HT-29 (cell line): ENCODE data around the gene FIZ1. TPM values are rescaled to one million over a fixed set of nuclear protein-coding genes. Genes with fewer than 3 reads are reported as not detected.
A peak's percentile ranks its signal among the peaks of the same experiment; 100 is the strongest.
"Not testable (repeated sequence)": the region's sequence is repeated elsewhere in the genome, so short reads cannot be mapped to it uniquely, and the experiment has no call there.

Experiments used
- DNase-seq: peaks from one replicate; pipeline ENCODE4 v3.0.0-alpha.2; 2015; ENCODE audit warnings: low spot score
- total RNA-seq: library from RNA; depleted of rRNA; stranded (reverse); fragments of >200 nt; shearing (Covaris generic); gene quantifications from 2 replicates; pipeline ENCODE4 v1.2.3, GENCODE V29; 2014

FIZ1 gene
- total RNA-seq, 1 experiment from 2014 or later: 19.2 TPM

DNA sequence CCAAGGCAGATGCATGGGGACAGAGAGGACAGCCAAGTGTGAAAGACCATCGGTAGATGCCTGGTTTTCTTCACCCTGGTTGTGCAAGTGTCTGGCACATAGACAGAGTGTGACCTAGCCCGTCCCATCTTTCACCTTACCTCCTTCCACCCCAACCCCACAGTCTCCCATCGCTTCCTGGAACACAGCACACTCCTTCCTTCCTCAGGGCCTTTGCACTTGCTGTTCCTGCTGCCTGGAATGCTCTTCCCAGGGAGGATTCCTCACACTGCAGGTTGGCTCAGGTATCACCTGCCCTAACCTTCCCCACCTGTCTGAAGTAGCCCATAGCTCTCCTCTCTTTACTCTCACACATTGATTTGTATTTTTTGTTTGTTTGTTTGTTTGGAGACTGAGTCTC lies 3.0 kb downstream of the FIZ1 start:
- DNase-seq: no peak

DNA sequence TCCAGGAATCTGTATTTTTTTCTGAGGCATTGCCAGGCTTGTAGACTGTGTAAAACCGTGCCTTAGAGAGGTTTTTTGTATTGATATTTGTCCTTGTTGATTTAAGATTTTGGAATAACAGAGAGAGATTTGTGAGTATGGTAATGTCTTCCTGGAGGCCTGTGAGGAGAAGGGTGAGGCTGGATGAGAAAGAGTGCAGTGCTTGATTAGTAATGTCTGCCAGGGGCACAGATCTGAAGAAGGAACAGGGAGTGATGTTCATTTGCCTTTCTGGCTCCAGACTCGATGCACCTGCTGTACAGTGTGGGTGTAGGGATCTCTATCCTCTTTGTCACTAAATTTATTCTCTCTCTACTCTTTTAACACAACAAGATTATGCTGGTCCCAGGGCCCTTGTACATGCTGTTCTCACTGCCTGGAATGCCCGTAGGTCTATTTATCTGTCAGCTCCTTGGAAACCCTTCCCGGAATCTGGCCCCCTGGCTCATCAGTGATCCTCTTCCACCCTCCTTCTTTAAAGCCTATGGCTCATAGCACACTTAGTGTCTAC lies 4.2 kb downstream of the FIZ1 start:
- DNase-seq: no peak

DNA sequence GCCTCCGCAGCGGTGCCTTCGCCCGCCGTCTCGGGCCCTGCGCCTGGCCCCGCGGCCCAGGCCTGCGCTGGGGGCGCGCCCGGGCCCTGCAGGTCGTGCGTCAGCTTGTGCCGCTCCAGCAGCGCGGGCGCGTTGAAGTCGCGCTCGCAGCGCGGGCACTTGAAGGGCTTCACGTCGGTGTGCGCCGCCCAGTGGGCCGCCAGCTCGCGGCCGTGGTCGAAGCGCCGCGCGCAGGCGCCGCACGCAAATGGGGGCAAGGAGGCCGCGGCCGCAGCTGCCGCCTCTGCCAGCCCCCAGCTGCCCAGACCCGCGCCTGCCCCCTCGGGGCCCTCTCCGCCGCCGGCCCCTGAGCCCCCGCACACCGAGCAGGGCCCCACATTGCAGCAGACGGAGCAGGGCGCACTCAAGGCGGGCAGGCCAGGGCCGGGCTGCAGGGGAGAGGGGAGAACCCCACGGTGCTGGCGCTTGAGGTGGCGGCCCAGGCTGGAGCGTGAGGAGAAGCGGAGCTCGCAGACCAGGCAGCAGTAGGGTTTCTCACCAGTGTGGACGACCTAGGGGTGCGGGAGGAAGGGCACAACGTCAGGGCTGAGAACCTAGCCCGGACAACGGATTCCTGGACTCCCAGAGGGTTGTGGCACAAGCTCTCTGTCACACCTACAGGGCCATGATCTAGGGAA lies 6.1 kb downstream of the FIZ1 start:
- no peak for DNase-seq

DNA sequence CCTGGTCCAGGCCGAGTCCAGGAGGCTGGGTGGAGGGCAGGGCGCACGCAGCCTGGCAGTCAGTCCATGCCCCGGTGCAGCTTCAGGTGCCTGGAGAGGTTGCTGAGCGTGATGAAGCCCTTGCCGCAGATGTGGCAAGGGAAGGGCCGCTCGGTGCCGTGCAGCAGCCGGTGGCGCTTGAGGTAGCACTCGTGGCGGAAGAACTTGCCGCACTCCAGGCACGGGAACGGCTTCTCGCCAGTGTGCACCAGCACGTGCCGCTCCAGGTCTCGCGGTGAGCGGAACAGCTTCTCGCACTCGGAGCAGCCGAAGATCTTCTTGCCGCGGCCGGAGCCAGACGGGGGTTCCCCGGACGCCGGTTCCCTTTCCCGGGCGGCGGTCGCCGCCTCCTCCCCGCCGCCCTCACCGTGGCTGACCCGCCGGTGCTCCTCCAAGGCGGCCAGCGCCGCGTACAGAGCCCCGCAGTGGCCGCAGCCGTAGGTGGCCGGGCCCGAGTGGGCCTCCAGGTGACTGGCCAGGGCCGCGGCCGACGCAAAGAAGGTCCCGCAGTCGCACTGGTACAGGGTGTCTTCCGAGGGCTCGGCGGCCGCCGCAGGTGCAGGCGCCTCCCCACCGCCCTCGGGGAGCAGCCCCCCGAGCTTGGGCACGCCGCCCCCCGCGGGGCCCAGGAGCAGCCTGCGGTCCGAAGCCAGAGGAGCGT lies 6.8 kb downstream of the FIZ1 start:
- DNase-seq: no peak

DNA sequence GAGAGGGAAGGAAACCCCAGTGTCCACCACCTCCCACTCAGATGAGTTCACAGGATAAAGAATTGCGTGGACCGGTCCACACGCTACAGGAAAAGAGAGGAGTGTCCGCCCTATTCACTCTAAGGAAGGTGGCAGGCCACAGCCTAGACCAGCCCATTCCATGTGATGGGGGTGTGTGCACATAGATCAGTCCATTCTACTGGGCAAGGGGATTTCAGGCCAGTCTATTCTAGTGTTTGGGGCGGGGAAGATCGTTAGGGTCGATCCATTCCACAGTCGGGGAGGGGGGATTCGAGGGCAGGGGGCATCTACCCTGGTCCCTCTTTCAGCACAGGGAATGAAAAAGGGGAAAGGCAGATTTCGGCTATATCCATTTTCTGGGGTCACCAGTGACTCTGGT lies 7.8 kb downstream of the FIZ1 start:
- peak; percentile 66 for DNase-seq

DNA sequence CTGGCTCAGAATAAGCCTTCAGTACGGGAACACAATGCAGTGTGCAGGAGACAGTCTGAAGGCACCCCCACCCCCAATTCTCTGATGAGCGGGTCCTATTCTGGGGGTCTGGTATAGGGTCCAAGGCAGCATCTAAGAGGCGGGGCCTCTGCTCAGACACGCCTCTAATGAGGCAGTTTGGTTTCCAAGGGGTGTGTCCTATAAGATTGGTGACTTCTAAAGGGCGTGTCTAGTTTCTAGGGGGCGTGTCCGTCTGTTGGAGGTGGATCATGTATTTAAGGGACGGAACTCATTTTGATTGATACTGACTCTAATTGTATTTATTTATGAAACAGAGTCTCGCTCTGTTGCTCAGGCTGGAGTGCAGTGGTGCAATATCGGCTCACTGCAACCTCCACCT lies 8.7 kb downstream of the FIZ1 start:
- peak; percentile 64 for DNase-seq

DNA sequence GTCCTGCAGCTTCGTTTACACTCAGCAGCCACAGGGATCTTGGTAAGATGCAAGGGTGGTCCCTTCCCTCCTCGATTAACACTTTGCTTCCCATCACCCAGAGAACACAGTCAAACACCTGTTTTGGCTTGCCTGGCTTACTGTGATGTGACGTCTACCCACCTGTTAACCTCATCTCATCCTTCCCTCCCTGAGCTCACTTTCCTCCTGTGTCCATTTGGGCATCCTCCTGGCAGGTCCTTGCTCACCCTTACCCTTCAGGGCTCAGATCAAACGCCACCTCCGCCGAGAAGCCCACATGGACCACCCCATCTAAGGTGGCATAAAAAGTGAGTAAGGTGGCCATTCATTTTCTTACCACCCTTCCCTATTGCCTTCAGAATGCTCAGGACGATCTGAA lies 9.2 kb downstream of the FIZ1 start:
- DNase-seq: no peak

DNA sequence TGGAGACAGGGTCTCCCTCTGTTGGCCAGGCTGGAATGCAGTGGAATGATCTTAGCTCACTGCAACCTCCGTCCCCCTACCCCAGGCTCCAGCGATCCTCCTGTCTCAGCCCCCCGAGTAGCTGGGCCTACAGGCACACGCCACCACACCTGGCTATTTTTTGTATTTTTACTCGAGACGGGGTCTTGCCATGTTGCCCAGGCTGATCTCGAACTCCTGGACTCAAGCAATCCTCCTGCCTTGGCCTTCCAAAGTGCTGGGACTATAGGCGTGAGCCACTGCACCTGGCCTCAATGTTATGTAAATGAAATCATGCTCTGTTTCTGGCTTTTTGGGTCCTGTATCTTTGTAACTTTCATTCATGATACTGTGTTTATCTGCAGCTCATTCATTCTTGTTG lies 10.6 kb downstream of the FIZ1 start:
- DNase-seq: no peak

DNA sequence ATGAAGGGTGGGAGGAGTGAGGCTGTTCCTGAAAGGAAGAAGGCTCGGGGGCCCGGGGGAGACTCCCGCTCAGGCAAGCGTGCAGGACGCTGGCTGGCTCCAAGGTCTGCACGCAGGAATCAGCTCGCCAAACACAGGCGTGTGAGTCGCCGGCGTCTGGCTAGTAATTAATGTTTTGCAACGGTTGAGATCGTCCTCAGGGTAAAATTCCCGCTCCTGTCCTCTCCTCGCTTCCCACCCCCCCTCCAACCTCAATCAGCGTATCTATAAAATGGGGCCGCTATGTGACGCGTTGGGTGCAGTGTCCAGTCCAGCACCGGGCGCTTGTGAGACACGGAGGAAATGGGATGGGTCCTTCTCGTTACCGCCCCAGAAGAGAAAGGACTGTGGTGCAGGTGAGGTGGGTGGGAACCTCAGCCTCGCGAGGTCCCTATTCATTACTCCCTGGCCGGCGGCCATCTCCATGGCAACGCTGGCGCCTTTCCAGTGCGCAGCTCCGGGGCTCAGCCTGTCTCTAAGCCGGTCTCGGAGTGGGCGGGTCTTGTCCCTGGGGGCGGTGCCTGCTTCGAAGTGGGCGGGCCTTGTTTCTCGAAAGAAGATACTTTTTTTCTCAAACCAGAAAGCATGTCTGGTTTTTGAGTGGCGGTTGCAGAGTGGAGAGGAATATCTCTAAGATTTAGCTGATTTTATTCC lies 12.2 kb downstream of the FIZ1 start:
- DNase-seq: peak; percentile 100

DNA sequence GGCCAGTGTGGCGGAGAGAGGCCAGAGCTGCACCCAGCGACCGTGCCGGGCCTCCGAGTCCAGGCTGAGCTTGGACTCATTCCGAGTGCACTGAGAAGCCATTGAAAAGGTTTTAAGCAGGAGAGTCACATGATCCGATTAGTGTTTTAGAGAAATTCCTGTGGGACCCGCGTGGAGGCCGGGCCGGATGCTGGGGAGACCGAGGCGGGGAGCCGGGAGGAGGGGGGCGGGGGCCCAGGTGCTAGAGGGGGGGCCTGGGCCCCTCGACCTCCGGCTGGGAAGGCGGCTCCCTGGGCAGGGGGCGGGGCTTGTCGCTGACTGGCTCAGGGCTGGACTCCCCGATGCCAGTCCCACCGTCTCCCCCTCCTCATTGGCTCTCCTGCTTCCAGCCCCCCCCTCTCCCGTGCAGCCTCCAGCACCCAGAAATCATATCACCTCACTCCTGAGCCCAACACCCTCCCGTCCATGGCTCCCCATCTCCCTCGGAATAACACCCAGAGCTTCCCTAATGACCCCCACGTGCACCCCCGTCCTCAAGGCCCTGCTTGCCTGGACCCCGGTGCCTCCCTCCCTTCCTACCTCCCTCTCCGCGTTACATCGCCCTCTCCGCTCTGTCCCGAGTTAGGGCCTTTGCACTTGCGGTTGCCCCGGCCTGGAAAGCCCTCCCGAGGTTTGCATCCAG lies 13.5 kb downstream of the FIZ1 start:
- peak; percentile 32 for DNase-seq

DNA sequence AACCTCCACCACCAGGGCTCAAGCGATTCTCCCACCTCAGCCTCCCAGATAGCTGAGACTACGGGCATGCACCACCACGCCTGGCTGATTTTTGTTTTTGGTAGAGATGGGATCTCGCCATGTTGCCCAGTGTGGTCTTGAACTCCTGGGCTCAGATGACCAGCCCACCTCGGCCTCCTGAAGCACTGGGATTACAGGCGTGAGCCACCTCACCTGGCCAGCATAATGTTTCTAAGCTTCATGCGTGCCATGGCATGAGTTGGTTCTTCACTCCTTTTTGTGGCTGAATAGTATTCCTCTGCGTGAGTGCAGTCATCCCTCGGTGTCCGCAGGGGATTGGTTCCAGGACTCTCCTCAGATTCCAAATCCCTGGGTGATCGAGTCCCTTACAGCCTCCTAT lies 14.4 kb downstream of the FIZ1 start:
- DNase-seq: no peak

DNA sequence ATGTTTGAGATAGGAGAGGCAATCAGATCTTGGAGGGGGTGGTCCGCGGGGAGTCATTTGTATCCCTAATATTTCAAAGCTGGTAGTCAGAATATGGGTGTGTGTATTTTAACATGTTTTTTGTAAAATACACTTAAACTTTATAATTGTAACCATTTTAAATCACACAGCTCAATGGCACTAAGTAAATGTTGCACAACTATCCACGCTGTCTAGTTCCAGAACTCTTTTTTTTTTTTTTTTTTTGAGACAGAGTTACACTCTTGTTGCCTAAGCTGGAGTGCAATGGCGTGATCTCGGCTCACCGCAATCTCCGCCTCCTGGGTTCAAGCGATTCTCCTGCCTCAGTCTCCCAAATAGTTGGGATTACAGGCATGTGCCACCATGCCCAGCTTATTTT lies 15.4 kb downstream of the FIZ1 start:
- DNase-seq: not testable (repeated sequence)

DNA sequence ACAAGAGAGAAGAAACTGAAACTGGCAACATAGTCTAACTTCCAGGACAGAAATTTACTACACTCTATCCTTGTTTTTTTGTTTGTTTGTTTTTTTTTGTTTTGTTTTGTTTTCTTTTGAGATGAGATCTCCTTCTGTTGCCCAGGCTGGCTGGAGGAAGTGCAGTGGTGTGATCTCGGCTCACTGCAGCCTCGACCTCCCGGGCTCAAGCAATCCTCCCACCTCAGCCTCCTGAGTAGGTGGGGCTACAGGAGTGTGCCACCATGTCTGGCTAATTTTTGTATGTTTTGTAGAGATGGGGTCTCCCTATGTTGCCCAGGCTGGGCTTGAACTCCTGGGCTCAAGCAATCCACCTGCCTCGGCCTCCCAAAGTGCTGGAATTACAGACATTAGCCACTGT lies 17.0 kb downstream of the FIZ1 start:
- DNase-seq: not testable (repeated sequence)

DNA sequence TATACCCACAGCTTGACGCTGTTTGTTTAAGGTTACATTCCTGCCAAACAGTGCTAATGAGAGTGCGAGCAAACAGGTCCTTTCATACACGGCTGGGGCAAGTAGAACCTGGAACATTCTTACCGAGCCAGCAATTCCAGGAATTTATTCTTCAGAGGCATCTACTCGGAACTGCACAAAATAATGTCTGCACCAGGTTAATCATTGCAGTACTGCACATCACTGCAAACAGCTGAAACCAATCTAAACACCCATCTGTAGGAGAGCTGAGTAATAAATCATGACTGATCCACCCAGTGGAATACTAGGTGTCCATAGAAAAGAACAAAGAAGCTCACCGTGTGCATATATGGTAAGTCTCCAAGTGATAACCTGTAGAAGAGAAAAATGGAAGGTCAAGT lies 17.5 kb downstream of the FIZ1 start:
- DNase-seq: no peak

DNA sequence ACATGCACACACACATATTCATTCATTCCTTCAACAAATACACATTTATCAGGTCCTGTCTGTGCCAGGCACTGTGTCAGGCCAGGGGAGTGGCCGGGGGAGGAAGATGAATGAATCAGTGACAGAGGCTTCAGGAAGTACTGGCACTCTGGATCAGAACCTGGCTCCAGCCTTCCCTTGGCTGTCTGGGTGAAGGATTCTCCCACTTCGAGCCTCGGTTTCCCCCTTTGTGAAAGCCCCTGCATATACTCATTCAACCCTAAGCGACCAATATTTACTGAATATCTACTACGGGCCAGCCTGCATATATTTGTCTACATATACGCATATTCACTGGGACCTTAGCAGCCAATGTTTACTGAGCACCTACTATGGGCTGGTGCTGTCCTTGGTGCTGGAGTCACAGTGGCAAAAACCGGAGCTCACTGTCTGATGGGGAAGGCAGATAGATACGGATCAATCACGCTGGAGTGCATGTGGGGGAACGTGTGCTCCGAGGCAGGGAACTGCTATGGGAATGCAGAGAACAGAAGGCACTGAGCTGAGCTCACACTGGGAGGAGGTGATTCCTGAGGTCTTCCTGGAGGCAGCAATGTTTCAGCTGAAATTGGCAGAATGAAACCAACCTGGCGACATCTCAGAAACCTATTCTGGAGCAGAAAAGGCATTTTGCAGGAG lies 18.0 kb downstream of the FIZ1 start:
- DNase-seq: peak; percentile 40

DNA sequence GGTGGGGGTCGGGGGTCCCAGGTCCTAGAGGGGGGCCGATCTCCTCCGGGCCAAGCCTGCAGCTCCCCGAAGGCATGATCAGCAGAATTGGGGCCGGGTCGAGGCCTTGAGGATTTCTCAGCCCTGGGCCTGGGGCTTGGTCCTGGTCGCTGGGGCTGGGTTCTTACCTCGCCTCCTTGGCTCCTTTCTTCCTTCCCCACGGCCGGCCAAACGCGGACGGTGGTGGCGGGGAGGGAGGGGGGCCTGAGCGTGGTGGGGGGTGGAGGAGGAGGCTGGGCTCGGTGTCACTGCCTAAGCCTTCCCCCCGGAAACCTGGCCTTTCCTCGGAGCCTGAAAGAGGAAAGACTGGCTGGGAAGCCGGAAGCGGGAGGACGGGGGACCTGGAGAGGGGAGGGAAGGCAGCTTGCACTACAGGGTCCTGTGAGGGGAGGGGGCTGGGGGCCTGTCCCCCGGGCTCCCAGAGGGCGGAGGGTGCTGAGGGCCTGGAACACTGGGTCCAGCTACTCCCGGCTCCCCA lies 18.6 kb downstream of the FIZ1 start, which contains the start of gene ZNF579:
ZNF579 (minus strand) TSS at position 221 of the 517 bp plus-strand sequence. CDS start 1,209 bp downstream, outside the sequence.
- DNase-seq: peak; percentile 92

DNA sequence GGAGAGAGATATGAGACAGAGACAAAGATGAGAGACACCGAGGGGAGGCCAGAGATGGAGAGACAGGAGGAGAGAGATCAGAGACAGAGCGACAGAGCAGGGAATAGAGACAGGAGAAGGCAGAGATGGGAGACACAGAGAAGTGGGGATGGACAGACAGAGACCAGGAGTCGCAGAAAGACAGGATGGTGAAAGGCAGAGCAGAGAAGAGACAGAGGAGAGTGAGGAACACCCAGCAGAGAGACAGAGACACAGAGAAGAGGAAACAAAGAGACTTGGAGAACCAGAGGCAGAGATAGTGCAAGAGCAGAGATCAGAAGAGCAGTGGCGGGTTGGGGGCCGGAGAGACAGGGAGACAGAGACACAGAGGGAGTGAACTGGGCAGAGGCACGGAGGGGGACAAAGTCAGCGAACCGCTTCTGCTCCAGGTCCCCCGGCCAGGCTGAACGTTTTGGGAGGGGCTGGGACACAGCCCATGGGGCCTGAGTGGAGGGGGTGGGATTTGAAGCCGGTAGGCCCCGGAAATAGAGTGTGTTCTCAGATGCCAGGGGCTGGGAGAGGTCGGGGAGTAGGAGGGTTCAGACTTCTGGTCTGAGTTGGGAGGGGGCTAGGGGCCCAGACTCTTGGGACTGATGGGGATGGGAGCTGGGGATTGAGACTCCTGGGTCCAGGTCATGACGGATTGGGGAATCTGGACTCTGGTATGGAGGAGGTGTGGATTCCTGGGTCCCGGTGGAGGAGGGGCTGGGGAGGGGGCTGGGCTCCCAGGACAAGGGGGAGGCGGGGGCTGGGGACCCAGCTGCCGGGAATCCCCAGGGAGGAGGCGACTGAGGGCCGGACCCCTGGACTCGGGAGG lies 19.3 kb downstream of the FIZ1 start:
- DNase-seq: peak; percentile 30

DNA sequence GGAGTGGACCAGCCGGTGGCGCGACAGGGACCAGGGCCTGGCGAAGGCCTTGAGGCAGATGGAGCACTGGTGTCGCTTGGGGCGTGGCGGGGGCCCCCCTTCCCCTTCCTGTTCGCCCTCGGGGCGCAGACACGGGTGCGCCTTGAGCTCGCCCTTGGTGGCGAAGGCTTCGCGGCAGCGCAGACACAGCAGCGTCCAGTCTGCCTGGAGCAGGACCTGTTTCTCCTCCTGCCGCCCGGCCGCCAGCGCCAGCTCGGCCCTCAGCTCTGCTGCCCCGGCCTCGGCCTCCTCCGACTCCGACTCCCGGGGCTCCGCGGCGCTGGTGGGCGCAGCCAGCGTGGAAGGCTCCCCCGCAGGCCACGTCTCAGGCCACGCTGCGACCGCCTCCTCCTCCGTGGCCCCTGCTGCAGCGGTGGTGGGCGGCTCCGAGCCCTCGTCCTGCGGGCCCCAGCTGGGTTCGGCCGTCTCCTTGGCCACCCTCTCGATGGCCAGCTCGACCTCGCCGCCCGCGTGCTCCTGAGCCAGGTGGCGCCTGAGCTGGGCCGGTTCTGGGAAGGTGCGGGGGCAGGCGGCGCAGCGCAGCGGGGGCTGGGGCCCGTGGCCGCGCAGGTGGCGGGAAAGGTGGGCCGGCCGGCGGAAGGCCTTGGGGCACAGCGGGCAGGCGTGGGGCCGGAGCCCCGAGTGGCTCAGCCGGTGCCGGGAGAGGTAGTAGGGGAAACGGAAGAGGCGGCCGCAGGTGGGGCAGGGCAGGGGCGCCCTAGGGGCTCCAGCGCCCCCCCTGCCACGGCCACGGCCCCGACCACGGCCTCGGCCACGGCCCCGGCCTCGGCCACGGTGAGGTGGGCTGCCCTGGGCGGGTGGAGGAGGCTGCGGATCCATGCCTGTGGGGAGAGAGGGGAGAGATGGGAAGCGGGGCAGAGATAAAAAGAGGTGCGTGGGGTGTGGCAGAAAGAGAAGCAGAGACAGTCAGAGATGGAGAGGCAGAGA lies 20.3 kb downstream of the FIZ1 start:
- DNase-seq: no peak
